Ascending aorta (tissue), 2 donors: Measurements from ENCODE around the gene HHAT. TPM values are rescaled to one million over a fixed set of nuclear protein-coding genes. Genes with fewer than 3 reads are reported as not detected.

Experiments used
- DNase-seq, 2 donors: peaks; one replicate each; pipeline ENCODE4 v3.0.0-alpha.2; 2019; ENCODE audit warnings: low spot score in 2 of 2
- H3K27ac ChIP-seq, 2 donors: fragments of 200-600 bp; sonication (generic); one replicate each; pipeline ENCODE4 v1.5.1; 2016 to 2017; ENCODE audit warnings: mild to moderate bottlenecking in 1 of 2
- H3K27me3 ChIP-seq: fragments of 200-600 bp; sonication (generic); one replicate; pipeline ENCODE4 v1.5.1; 2017
- H3K36me3 ChIP-seq, 2 donors: fragments of 200-600 bp; sonication (generic); one replicate each; pipeline ENCODE4 v1.5.1; 2016
- H3K4me1 ChIP-seq, 2 donors: fragments of 200-600 bp; sonication (generic); one replicate each; pipeline ENCODE4 v1.5.1; 2016 to 2017; ENCODE audit warnings: mild to moderate bottlenecking in 1 of 2
- H3K4me3 ChIP-seq, 2 donors: fragments of 200-600 bp; sonication (generic); one replicate each; pipeline ENCODE4 v1.5.1; 2016 to 2017; ENCODE audit warnings: mild to moderate bottlenecking in 1 of 2
- H3K9me3 ChIP-seq, 2 donors: fragments of 200-600 bp; sonication (generic); one replicate each; pipeline ENCODE4 v1.5.1; 2016
- intact Hi-C: fragments of 100-400 bp; cut with DNase I; formaldehyde crosslinking; loops from one replicate; pipeline ENCODE4 v1.15.1; 2023
- total RNA-seq: library from RNA; depleted of rRNA; stranded (reverse); fragments of >200 nt; gene quantifications from one replicate; pipeline ENCODE4 v1.1.0, GENCODE V29; 2016
- TF ChIP-seq, protein P1 (sequence below), 3 experiments: fragments of 200-600 bp in 2 of 3; fragments of 450-650 bp in 1 of 3; sonication (generic) in 2 of 3; IDR thresholded peaks; one replicate each; pipeline ENCODE4 v1.5.1; 2016 to 2019; ENCODE audit warnings: antibody characterized with exemption in 3 of 3, mild to moderate bottlenecking in 1 of 3, moderate library complexity in 1 of 3

Gene HHAT
- total RNA-seq, 1 donor from 2014 or later, result 1.2 TPM

DNA sequence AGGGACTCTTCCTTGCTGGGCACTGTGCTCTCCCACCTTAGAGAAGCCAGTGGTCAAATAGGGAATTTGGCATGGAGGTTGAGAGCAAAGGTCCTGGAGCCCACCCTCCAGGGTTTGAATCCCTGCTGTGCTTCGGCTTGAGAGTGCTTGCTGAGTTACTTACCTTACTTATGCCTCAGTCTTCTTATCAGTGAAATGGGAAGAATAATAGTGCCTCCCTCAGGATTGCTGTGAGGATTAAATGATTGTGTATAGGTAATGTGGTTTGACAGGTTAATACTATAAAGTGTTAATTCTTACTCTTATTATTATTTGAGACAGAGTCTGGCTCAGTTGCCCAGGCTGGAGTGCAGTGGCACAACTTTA is 79.2 kb downstream of the HHAT start:
- Histone ChIP-seq H3K4me1 (no peaks in the 10 kb centered on the region), H3K36me3 (no peaks in the 10 kb centered on the region), H3K27me3 (no peaks in the 10 kb centered on the region), H3K4me3 (no peak overlapping the region), H3K27ac (no peak overlapping the region), H3K9me3 (no peaks in the 10 kb centered on the region)
- intact Hi-C loops, result loop anchor here (1.0 kb wide), 1 partner anchor 726 kb away; the partner anchor contains the start of gene KCNH1
- DNase-seq, result no peak
- TF ChIP-seq, protein P1, sequence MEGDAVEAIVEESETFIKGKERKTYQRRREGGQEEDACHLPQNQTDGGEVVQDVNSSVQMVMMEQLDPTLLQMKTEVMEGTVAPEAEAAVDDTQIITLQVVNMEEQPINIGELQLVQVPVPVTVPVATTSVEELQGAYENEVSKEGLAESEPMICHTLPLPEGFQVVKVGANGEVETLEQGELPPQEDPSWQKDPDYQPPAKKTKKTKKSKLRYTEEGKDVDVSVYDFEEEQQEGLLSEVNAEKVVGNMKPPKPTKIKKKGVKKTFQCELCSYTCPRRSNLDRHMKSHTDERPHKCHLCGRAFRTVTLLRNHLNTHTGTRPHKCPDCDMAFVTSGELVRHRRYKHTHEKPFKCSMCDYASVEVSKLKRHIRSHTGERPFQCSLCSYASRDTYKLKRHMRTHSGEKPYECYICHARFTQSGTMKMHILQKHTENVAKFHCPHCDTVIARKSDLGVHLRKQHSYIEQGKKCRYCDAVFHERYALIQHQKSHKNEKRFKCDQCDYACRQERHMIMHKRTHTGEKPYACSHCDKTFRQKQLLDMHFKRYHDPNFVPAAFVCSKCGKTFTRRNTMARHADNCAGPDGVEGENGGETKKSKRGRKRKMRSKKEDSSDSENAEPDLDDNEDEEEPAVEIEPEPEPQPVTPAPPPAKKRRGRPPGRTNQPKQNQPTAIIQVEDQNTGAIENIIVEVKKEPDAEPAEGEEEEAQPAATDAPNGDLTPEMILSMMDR (IDR thresholded peaks at IDR 0.05), result no peak

DNA sequence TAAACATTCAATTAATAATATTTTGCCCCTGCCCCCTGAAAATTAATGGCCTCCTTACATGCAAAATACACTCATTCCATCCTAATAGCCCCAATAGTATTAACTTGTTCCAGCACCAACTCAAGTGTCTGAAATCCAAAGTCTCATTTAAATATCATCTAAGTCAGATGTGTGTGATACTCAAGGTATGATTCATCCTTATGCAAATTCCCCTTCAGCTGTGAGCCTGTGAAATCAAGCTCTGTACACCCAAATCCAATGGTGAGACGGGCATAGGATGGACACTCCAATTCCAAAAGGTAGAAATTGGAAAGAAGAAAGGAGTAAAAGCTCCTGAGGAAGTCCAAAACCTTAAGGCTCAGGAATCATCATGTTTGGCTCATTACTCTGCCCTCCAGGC is 83.5 kb downstream of the HHAT start:
- H3K27ac ChIP-seq, result no peak overlapping the region
- H3K4me1 ChIP-seq, result no peaks in the 10 kb centered on the region
- H3K4me3 ChIP-seq, result no peak overlapping the region
- H3K9me3 ChIP-seq, result no peaks in the 10 kb centered on the region
- H3K36me3 ChIP-seq, result no peaks in the 10 kb centered on the region
- intact Hi-C loops, result no loop called here
- H3K27me3 ChIP-seq, result no peaks in the 10 kb centered on the region
- no peak for DNase-seq
- TF ChIP-seq, protein P1 (IDR thresholded peaks at IDR 0.05), result no peak

- H3K27ac ChIP-seq, result no peak overlapping the region
- H3K36me3 ChIP-seq, result no peaks in the 10 kb centered on the region
- intact Hi-C loops, result no loop called here
Observed at GRCh38 chr1:210413951-210414350, 85.2 kb downstream of the HHAT start.

GRCh38 chr1:210415846-210416448 is 87.2 kb downstream of the HHAT start:
- intact Hi-C loops, result no loop called here
- Histone ChIP-seq H3K9me3 (no peaks in the 10 kb centered on the region), H3K27ac (no peak overlapping the region), H3K36me3 (no peaks in the 10 kb centered on the region), H3K27me3 (no peaks in the 10 kb centered on the region), H3K4me3 (no peak overlapping the region), H3K4me1 (no peaks in the 10 kb centered on the region)
- TF ChIP-seq, protein P1 (IDR thresholded peaks at IDR 0.05), result no peak
- DNase-seq, result no peak

More at GRCh38 chr1:210413951-210414350, 85.2 kb downstream of the HHAT start:
- no peak overlapping the region for H3K4me3 ChIP-seq
- DNase-seq, result no peak
- TF ChIP-seq, protein P1 (IDR thresholded peaks at IDR 0.05), result no peak
- no peaks in the 10 kb centered on the region for H3K27me3 ChIP-seq
- H3K9me3 ChIP-seq, result no peaks in the 10 kb centered on the region
- no peaks in the 10 kb centered on the region for H3K4me1 ChIP-seq

DNA sequence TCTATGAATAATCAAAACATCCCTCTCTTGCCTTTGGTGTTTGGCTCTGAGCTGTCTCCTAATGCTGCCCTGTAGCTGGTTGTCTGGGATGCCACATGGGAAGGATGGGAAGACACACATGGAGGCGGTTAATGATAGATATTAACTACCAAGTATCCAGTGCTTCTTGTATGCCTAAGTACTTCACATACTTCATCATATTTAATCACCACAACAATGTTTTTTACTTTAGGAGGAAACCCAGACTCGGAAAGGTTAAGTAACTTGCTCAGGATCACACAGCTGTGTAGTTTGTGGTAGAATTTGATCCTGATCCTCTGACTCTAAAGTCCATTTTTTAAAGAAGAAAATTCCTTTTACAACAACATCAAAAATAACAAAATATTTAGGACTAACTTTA is 88.0 kb downstream of the HHAT start:
- intact Hi-C loops, result no loop called here
- Histone ChIP-seq H3K27me3 (no peaks in the 10 kb centered on the region), H3K36me3 (no peaks in the 10 kb centered on the region), H3K27ac (no peak overlapping the region), H3K4me1 (no peaks in the 10 kb centered on the region), H3K9me3 (no peaks in the 10 kb centered on the region), H3K4me3 (no peak overlapping the region)
- DNase-seq, result no peak
- TF ChIP-seq, protein P1 (IDR thresholded peaks at IDR 0.05), result no peak

DNA sequence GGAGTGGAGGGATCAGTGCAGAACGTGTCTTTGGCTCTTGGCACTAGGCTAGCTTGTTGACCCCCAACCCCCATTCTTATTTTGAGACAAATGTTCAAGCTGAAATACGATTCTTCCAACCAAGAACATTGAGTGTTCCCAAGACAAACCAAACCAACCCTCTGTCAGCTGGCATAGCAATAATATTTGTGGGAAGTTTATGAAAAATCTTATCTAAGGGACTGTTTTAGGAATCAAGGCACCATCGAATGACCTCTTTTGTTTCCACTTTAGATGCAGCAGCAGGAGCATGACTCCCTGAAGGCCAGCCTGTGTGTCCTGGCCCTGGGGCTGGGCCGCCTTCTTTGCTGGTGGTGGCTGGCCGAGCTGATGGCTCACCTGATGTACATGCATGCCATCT is 89.2 kb downstream of the HHAT start:
- TF ChIP-seq, protein P1 (IDR thresholded peaks at IDR 0.05), result no peak
- no peaks in the 10 kb centered on the region for H3K27me3 ChIP-seq
- no peaks in the 10 kb centered on the region for H3K4me1 ChIP-seq
- no peaks in the 10 kb centered on the region for H3K36me3 ChIP-seq
- H3K27ac ChIP-seq, result no peak overlapping the region
- DNase-seq, result no peak
- intact Hi-C loops, result no loop called here
- H3K9me3 ChIP-seq, result no peaks in the 10 kb centered on the region
- H3K4me3 ChIP-seq, result no peak overlapping the region
